Measurements from ENCODE around the gene FNDC1.

DNA sequence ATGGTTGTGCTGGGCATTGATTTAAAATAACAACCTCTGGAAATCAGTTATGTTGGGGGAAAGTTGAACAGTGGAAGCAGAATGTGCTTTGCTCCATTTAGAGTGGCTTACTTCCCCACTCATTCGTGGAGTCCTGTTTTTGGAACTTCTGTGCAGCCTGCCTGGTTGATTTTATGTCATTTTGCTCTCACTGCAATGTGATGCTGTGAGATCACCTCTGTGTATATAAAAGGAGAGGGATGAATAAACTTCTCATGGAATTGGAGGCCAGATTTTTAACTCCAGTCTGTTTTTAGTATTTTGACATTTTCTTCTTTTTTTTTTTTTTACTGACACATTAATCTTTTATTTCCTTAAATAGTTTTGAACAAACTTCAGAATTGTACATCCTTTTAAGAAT, 139.0 kb downstream of the FNDC1 start:
- TF ChIP-seq, protein P1, sequence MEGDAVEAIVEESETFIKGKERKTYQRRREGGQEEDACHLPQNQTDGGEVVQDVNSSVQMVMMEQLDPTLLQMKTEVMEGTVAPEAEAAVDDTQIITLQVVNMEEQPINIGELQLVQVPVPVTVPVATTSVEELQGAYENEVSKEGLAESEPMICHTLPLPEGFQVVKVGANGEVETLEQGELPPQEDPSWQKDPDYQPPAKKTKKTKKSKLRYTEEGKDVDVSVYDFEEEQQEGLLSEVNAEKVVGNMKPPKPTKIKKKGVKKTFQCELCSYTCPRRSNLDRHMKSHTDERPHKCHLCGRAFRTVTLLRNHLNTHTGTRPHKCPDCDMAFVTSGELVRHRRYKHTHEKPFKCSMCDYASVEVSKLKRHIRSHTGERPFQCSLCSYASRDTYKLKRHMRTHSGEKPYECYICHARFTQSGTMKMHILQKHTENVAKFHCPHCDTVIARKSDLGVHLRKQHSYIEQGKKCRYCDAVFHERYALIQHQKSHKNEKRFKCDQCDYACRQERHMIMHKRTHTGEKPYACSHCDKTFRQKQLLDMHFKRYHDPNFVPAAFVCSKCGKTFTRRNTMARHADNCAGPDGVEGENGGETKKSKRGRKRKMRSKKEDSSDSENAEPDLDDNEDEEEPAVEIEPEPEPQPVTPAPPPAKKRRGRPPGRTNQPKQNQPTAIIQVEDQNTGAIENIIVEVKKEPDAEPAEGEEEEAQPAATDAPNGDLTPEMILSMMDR (IDR thresholded peaks at IDR 0.05; ENCODE audit: low read depth, low read length, poor library complexity, severe bottlenecking), result no peak
- TF ChIP-seq EZH2phosphoT487 (IDR thresholded peaks at IDR 0.05; ENCODE audit: borderline replicate concordance, low read length), result no peak
